ENCODE measurements around the gene ALOX5AP. TPM values are rescaled to one million over a fixed set of nuclear protein-coding genes. Genes with fewer than 3 reads are reported as not detected.

Gene ALOX5AP
- total and polyA plus RNA-seq, 2 experiments from 2014 or later: 0.49 TPM; not detected in 1

DNA sequence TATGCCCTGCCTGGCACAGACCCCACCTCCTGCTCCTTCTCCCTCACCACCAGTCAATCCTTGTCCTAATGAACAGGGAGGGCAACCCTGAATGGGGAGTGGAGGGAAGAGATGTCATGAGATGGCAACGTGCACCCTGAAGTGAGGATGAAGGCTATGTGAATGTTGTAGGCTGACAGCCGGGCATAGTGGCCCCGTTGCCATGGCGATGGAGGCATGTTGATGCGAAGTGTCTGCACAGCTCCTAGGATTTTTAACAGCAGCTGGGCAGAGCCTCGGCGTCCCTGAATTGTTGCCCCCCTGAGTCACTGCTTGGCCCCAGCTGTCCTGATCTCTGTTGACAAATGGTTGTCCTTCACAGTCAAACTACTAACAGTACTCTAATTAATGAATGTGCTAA is 4.8 kb upstream of the ALOX5AP start:
- Histone ChIP-seq H2AFZ (no peak overlapping the region), H4K20me1 (ENCODE audit: insufficient read depth) (no peaks in the 10 kb centered on the region), H3K27ac (no peak overlapping the region), H3K27me3 (replicated peaks; ENCODE audit: insufficient read depth) (no peaks in the 10 kb centered on the region), H3F3A (ENCODE audit: insufficient read depth) (peaks cover 5% of the 10 kb centered on the region; the same call in 1 of the 2 replicates), H3K79me2 (ENCODE audit: insufficient read depth) (no peaks in the 10 kb centered on the region), H3K9ac (no peak overlapping the region), H3K4me3 (no peak overlapping the region), H3K4me2 (ENCODE audit: unreplicated experiment) (no peak overlapping the region), H3K9me2 (ENCODE audit: insufficient read depth) (no peaks in the 10 kb centered on the region), H3K9me3 (ENCODE audit: low read depth) (no peaks in the 10 kb centered on the region), H3K4me1 (ENCODE audit: insufficient read depth) (peaks cover 16% of the 10 kb centered on the region), H3K36me3 (ENCODE audit: low read depth) (no peaks in the 10 kb centered on the region)
- in situ Hi-C loops (cut with MboI): no loop called here
- TF ChIP-seq EZH2phosphoT487 (IDR thresholded peaks at IDR 0.05; ENCODE audit: insufficient read depth, low read depth): no peak
- TF ChIP-seq EZH2 (IDR thresholded peaks at IDR 0.05; ENCODE audit: insufficient read depth, poor library complexity, severe bottlenecking): no peak
- DNase-seq: no peak
- WGBS, 2 experiments (ENCODE audit: low coverage in 1 of 2, low lambda C conversion rate in 2 of 2, missing lambda C conversion rate in 2 of 2): 64 to 66% methylated on average over 7 of the region's 7 CpGs

DNA sequence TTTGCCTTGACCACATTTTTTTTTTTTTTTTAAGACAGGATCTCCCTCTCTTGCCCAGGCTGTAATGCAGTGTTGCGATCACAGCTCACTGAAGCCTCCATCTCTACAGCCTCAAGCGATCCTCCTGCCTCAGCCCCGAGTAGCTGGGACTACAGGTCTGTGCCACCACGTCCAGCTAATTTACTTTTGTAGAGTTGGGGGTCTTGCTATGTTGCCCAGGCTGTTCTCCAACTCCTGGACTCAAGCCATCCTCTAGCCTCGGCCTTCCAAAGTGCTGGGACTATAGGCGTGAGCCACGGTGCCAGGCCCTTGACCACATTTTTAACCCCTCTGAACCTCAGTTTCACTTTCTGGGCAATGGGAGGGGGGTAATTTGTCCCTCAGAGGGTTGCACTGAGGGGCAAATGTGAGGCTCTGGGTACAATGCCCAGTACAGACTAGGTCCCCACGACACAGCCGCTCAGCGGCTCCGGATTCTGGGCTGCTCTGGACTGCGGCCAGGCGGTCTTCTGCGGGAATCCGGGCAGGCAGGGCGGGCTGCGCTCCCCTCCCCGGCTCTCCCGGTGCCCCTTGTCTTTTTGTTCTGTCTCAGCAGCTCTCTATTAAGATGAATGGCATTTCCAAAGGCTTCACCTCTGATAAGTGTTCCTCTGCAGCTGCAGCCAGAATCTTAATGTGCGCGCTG is 3.8 kb upstream of the ALOX5AP start:
- no peak for DNase-seq
- Histone ChIP-seq H3K79me2 (ENCODE audit: insufficient read depth) (no peaks in the 10 kb centered on the region), H2AFZ (no peak overlapping the region), H3F3A (ENCODE audit: insufficient read depth) (peaks cover 9% of the 10 kb centered on the region; the same call in 1 of the 2 replicates), H3K9ac (no peak overlapping the region), H3K36me3 (ENCODE audit: low read depth) (no peaks in the 10 kb centered on the region), H4K20me1 (ENCODE audit: insufficient read depth) (no peaks in the 10 kb centered on the region), H3K27me3 (replicated peaks; ENCODE audit: insufficient read depth) (no peaks in the 10 kb centered on the region), H3K4me2 (ENCODE audit: unreplicated experiment) (no peak overlapping the region), H3K9me3 (ENCODE audit: low read depth) (no peaks in the 10 kb centered on the region), H3K27ac (no peak overlapping the region), H3K9me2 (ENCODE audit: insufficient read depth) (no peaks in the 10 kb centered on the region), H3K4me1 (ENCODE audit: insufficient read depth) (peaks cover 10% of the 10 kb centered on the region), H3K4me3 (no peak overlapping the region)
- 89 to 92% methylated on average over 21 of the region's 21 CpGs for WGBS, 2 experiments (ENCODE audit: low coverage in 1 of 2, low lambda C conversion rate in 2 of 2, missing lambda C conversion rate in 2 of 2)
- in situ Hi-C loops (cut with MboI): no loop called here
- TF ChIP-seq EZH2 (IDR thresholded peaks at IDR 0.05; ENCODE audit: insufficient read depth, poor library complexity, severe bottlenecking) (no peak), EZH2phosphoT487 (IDR thresholded peaks at IDR 0.05; ENCODE audit: insufficient read depth, low read depth) (no peak)

DNA sequence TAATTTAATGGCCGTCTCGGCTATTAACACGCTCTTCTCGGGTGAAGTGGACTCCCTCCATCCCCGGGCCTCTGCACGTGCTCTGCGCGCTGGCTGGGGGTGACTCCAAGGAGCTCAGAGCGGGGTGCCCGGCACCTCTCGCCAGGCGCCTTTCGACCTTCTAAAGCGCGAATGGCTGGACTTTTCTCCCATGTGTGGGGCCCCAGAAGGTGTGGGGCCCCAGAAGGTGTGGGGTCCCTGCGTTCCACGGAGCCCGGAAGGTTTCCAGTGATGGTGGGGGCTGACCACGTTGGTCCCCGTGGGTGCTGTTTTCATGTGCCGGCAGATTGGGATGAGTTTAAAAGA is 3.3 kb upstream of the ALOX5AP start:
- Histone ChIP-seq H4K20me1 (ENCODE audit: insufficient read depth) (no peaks in the 10 kb centered on the region), H3K4me1 (ENCODE audit: insufficient read depth) (peaks cover 10% of the 10 kb centered on the region), H3K9me2 (ENCODE audit: insufficient read depth) (no peaks in the 10 kb centered on the region), H2AFZ (no peak overlapping the region), H3F3A (ENCODE audit: insufficient read depth) (peaks cover 9% of the 10 kb centered on the region; the same call in 1 of the 2 replicates), H3K36me3 (ENCODE audit: low read depth) (no peaks in the 10 kb centered on the region), H3K9ac (no peak overlapping the region), H3K27ac (no peak overlapping the region), H3K79me2 (ENCODE audit: insufficient read depth) (no peaks in the 10 kb centered on the region), H3K27me3 (replicated peaks; ENCODE audit: insufficient read depth) (no peaks in the 10 kb centered on the region), H3K9me3 (ENCODE audit: low read depth) (no peaks in the 10 kb centered on the region), H3K4me3 (no peak overlapping the region), H3K4me2 (ENCODE audit: unreplicated experiment) (no peak overlapping the region)
- TF ChIP-seq EZH2 (IDR thresholded peaks at IDR 0.05; ENCODE audit: insufficient read depth, poor library complexity, severe bottlenecking): no peak
- TF ChIP-seq EZH2phosphoT487 (IDR thresholded peaks at IDR 0.05; ENCODE audit: insufficient read depth, low read depth): no peak
- in situ Hi-C loops (cut with MboI): no loop called here
- WGBS, 2 experiments (ENCODE audit: low coverage in 1 of 2, low lambda C conversion rate in 2 of 2, missing lambda C conversion rate in 2 of 2): 90 to 93% methylated on average over 20 to 21 of the region's 21 CpGs
- no peak for DNase-seq

DNA sequence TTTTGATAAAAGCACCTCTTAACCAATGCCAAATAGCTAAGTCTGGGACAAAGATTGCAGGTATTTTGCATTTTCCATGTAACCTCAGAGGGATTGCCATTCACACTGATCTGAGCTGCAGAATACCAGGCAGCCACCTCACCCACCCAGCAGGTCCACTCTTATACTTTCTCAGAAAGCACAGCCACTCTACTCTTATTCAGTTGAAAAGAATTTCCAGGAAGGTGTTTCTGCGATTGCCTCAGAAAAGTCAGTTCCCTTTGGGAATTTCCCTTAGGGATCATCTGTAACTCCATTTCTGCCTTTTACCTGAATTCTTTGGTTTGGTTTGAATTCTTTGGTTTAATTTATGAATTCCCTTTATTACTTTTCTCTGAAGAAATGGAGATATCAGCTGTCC is 904 bp upstream of the ALOX5AP start:
- Histone ChIP-seq H3K27me3 (replicated peaks; ENCODE audit: insufficient read depth) (no peaks in the 10 kb centered on the region), H3K4me3 (no peak overlapping the region), H2AFZ (no peak overlapping the region), H3K79me2 (ENCODE audit: insufficient read depth) (no peaks in the 10 kb centered on the region), H3K4me2 (ENCODE audit: unreplicated experiment) (peak overlapping the region; percentile 7), H3K36me3 (ENCODE audit: low read depth) (no peaks in the 10 kb centered on the region), H3K9me3 (ENCODE audit: low read depth) (no peaks in the 10 kb centered on the region), H3K27ac (no peak overlapping the region), H4K20me1 (ENCODE audit: insufficient read depth) (no peaks in the 10 kb centered on the region), H3K9ac (no peak overlapping the region), H3F3A (ENCODE audit: insufficient read depth) (peaks cover 10% of the 10 kb centered on the region; the same call in 1 of the 2 replicates), H3K4me1 (ENCODE audit: insufficient read depth) (peaks cover 10% of the 10 kb centered on the region), H3K9me2 (ENCODE audit: insufficient read depth) (no peaks in the 10 kb centered on the region)
- WGBS, 2 experiments (ENCODE audit: low coverage in 1 of 2, low lambda C conversion rate in 2 of 2, missing lambda C conversion rate in 2 of 2): 5 to 23% methylated on average over 1 of the region's 1 CpG
- DNase-seq: peak; percentile 73
- in situ Hi-C loops (cut with MboI): no loop called here
- TF ChIP-seq EZH2 (IDR thresholded peaks at IDR 0.05; ENCODE audit: insufficient read depth, poor library complexity, severe bottlenecking): no peak

DNA sequence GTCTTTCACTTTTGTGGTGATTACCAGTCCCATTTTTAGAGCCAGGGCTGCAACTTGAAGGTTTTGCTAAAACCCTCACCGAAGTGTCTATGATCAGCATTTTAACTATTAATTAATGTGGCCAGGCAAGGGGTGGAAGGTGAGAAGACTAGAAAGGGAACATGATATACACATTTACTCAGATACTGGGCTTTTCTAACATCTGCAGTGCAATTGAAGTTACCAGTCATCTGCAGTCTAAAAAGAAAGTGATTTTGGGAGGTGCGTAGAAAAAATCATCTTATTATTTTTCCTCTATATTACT is 481 bp downstream of the ALOX5AP start:
- no peak overlapping the region for H3K9ac ChIP-seq
- peaks cover 23% of the 10 kb centered on the region for H3K4me1 ChIP-seq (ENCODE audit: insufficient read depth)
- TF ChIP-seq EZH2 (IDR thresholded peaks at IDR 0.05; ENCODE audit: insufficient read depth, poor library complexity, severe bottlenecking) (no peak), EZH2phosphoT487 (IDR thresholded peaks at IDR 0.05; ENCODE audit: insufficient read depth, low read depth) (no peak)
- H3K9me2 ChIP-seq (ENCODE audit: insufficient read depth): no peaks in the 10 kb centered on the region
- no peaks in the 10 kb centered on the region for H3K79me2 ChIP-seq (ENCODE audit: insufficient read depth)
- no peak overlapping the region for H3K27ac ChIP-seq
- H2AFZ ChIP-seq: no peak overlapping the region
- H3K36me3 ChIP-seq (ENCODE audit: low read depth): no peaks in the 10 kb centered on the region
- in situ Hi-C loops (cut with MboI): no loop called here
- peaks cover 24% of the 10 kb centered on the region for H3F3A ChIP-seq (ENCODE audit: insufficient read depth)
- no peak overlapping the region for H3K4me2 ChIP-seq (ENCODE audit: unreplicated experiment)
- H3K9me3 ChIP-seq (ENCODE audit: low read depth): no peaks in the 10 kb centered on the region
- 97 to 98% methylated on average over 2 of the region's 2 CpGs for WGBS, 2 experiments (ENCODE audit: low coverage in 1 of 2, low lambda C conversion rate in 2 of 2, missing lambda C conversion rate in 2 of 2)
- no peaks in the 10 kb centered on the region for H4K20me1 ChIP-seq (ENCODE audit: insufficient read depth)
- H3K4me3 ChIP-seq: no peak overlapping the region
- no peaks in the 10 kb centered on the region for H3K27me3 ChIP-seq (replicated peaks; ENCODE audit: insufficient read depth)
- no peak for DNase-seq

Measured in GM23248 (cell line).